Activated B cell treated with CpG ODN at 0.5 μM for 24 hours (primary cell): Measurements from ENCODE around the gene ABHD8. TPM values are rescaled to one million over a fixed set of nuclear protein-coding genes. Genes with fewer than 3 reads are reported as not detected.

Source experiments
- ATAC-seq: fragments of 200-7000 bp; cut with Tn5 transposase; one replicate; pipeline ENCODE4 v1.10.0; 2021; ENCODE audit warnings: low read depth, mild to moderate bottlenecking, moderate library complexity
- CTCF ChIA-PET: fragments of 350-600 bp; sonication (Branson Sonifier 250); formaldehyde crosslinking; loops from one replicate; lab custom pipeline; 2021; ENCODE audit warnings: antibody characterized with exemption; lab: Charles Lee
- POLR2A ChIA-PET: fragments of 350-600 bp; sonication (Branson Sonifier 250); formaldehyde crosslinking; loops from one replicate; lab custom pipeline; 2021; ENCODE audit warnings: antibody characterized with exemption; lab: Charles Lee
- DNase-seq: peaks from one replicate; pipeline ENCODE4 v3.0.0; 2022
- H3K27ac Mint-ChIP-seq: one replicate; pipeline ENCODE4 v1.8.0; 2020; ENCODE audit warnings: mixed read lengths
- H3K27me3 Mint-ChIP-seq: one replicate; pipeline ENCODE4 v1.8.0; 2021; ENCODE audit warnings: mixed read lengths
- H3K36me3 Mint-ChIP-seq: one replicate; pipeline ENCODE4 v1.8.0; 2021; ENCODE audit warnings: low read depth, mixed read lengths
- H3K4me1 Mint-ChIP-seq: one replicate; pipeline ENCODE4 v1.8.0; 2021; ENCODE audit warnings: mixed read lengths
- H3K4me3 Mint-ChIP-seq: one replicate; pipeline ENCODE4 v1.8.0; 2020; ENCODE audit warnings: mild to moderate bottlenecking, mixed read lengths
- H3K9me3 Mint-ChIP-seq: one replicate; pipeline ENCODE4 v1.8.0; 2020; ENCODE audit warnings: mixed read lengths
- intact Hi-C: fragments of 100-400 bp; cut with micrococcal nuclease; formaldehyde crosslinking; loops from one replicate; pipeline ENCODE4 v1.15.1; 2024
- total RNA-seq: library from RNA; stranded (reverse); gene quantifications from 2 replicates; pipeline ENCODE4 v1.2.3, GENCODE V29; 2022
- TF ChIP-seq, protein P1 (sequence below): fragments of 200-600 bp; IDR thresholded peaks from one replicate; pipeline ENCODE4 v1.8.0; 2022; ENCODE audit warnings: antibody characterized with exemption, mild to moderate bottlenecking

Gene ABHD8
- total RNA-seq, 1 donor from 2014 or later, result 5.4 TPM

DNA sequence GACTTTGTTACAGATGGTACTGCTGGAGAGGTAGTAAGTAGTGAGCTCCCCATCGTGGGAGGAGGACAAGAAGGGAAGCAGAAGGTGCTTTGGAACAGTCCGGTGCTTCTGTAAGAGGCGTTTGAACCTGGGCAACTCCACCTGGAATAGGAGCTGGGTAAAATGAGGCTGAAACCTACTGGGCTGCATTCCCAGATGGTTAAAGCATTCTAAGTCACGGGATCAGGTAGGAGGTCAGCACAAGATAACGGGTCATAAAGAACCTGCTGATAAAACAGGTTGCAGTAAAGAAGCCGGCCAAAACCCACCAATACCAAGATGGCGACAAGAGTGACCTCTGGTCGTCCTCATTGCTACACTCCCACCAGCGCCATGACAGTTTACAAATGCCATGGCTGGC, 16.5 kb downstream of the ABHD8 start:
- H3K4me3 Mint-ChIP-seq, result no peak overlapping the region
- POLR2A ChIA-PET, result interaction anchor here (1.5 kb wide), 1 partner anchor 20 kb away, joined by 3 read pairs; the partner anchor contains the start of gene BABAM1
- H3K9me3 Mint-ChIP-seq, result no peaks in the 10 kb centered on the region
- TF ChIP-seq, protein P1, sequence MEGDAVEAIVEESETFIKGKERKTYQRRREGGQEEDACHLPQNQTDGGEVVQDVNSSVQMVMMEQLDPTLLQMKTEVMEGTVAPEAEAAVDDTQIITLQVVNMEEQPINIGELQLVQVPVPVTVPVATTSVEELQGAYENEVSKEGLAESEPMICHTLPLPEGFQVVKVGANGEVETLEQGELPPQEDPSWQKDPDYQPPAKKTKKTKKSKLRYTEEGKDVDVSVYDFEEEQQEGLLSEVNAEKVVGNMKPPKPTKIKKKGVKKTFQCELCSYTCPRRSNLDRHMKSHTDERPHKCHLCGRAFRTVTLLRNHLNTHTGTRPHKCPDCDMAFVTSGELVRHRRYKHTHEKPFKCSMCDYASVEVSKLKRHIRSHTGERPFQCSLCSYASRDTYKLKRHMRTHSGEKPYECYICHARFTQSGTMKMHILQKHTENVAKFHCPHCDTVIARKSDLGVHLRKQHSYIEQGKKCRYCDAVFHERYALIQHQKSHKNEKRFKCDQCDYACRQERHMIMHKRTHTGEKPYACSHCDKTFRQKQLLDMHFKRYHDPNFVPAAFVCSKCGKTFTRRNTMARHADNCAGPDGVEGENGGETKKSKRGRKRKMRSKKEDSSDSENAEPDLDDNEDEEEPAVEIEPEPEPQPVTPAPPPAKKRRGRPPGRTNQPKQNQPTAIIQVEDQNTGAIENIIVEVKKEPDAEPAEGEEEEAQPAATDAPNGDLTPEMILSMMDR, result no peak
- peaks cover 13% of the 10 kb centered on the region for H3K4me1 Mint-ChIP-seq
- CTCF ChIA-PET, result no interaction called here
- H3K36me3 Mint-ChIP-seq, result no peaks in the 10 kb centered on the region
- ATAC-seq (no peak), DNase-seq (no peak)
- intact Hi-C loops, result no loop called here
- H3K27ac Mint-ChIP-seq, result no peak overlapping the region
- H3K27me3 Mint-ChIP-seq, result peaks cover 2% of the 10 kb centered on the region

DNA sequence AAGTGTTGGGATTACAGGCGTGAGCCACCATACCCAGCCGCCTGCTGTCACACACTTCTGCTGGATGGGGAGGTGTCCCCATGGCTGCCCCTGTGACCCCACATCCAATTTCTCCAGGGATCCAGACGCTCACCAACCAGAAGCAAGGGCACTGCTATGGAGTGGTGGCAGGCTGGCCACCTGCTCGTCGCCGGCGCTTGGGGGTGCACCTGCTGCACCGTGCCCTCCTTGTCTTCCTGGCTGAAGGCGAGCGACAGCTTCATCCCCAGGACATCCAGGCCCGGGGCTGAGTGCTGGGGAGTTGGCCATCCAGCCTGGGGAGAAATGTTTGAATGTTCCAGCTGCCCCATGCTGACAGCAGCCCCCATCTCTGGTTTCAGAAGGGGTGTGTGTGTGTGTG, 17.0 kb downstream of the ABHD8 start:
- Mint-ChIP-seq H3K27me3 (peaks cover 2% of the 10 kb centered on the region), H3K27ac (no peak overlapping the region), H3K9me3 (no peaks in the 10 kb centered on the region), H3K4me1 (peaks cover 16% of the 10 kb centered on the region), H3K36me3 (no peaks in the 10 kb centered on the region), H3K4me3 (no peak overlapping the region)
- DNase-seq (no peak), ATAC-seq (no peak)
- TF ChIP-seq, protein P1, result no peak
- POLR2A ChIA-PET, result interaction anchor here (0.9 to 1.5 kb wide), 2 partner anchors 17 to 19 kb away, joined by 3 read pairs; partner anchors contain the start of genes ABHD8 and BABAM1
- intact Hi-C loops, result no loop called here
- CTCF ChIA-PET, result no interaction called here

DNA sequence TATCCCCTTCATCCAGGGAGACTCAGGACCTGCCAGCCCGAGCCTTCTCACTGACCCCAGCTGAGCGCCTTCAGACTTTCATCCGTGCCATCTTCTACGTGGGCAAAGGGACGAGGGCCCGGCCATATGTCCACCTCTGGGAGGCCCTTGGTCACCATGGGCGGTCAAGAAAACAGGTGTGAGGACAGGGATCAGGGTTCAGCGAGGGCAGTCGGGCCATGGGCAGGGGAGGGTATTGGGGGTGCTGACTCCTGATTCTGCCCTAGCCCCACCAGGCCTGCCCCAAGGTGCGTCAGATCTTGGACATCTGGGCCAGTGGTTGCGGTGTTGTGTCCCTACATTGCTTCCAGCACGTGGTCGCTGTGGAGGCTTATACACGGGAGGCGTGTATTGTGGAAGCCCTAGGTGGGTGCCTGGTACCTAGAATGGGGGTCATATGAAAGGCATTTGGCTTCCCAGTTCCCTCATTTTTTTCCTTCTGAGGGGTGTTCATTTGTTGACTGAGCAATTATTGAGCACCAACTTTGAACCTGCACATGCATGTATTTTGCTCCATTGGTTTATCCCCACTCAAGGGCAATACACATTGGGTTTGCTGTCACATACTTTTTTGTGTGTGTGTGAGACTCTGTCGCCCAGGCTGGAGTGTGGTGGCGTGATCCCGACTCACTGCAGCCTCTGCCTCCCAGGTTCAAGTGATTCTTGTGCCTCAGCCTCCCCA, 17.6 kb downstream of the ABHD8 start:
- ATAC-seq (no peak), DNase-seq (no peak)
- intact Hi-C loops, result no loop called here
- H3K27ac Mint-ChIP-seq, result no peak overlapping the region
- H3K4me3 Mint-ChIP-seq, result no peak overlapping the region
- no peaks in the 10 kb centered on the region for H3K36me3 Mint-ChIP-seq
- no peaks in the 10 kb centered on the region for H3K9me3 Mint-ChIP-seq
- CTCF ChIA-PET, result no interaction called here
- peaks cover 2% of the 10 kb centered on the region for H3K27me3 Mint-ChIP-seq
- TF ChIP-seq, protein P1, result no peak
- POLR2A ChIA-PET, result interaction anchor here (0.9 to 1.5 kb wide), 2 partner anchors 18 to 19 kb away, joined by 3 read pairs; partner anchors contain the start of genes ABHD8 and BABAM1
- H3K4me1 Mint-ChIP-seq, result peaks cover 17% of the 10 kb centered on the region

DNA sequence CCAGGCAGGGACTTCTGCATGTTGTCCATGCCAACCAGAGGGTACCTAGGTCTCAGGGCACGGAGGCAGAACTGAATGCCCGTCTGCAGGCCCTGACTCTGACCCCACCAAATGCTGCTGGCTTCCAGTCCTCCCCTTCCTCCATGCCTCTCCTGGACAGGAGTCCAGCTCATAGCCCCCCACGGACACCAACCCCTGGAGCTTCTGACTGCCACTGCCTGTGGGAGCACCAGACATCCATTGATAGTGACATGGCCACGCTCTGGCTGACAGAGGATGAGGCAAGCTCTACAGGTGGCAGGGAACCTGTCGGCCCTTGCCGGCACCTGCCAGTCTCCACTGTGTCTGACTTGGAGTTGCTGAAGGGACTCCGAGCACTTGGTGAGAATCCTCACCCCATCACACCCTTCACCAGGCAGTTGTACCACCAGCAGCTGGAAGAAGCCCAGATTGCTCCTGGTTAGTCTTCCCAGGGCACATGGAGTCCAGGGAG, 19.7 kb downstream of the ABHD8 start:
- Mint-ChIP-seq H3K27ac (no peak overlapping the region), H3K27me3 (peaks cover 2% of the 10 kb centered on the region), H3K9me3 (no peaks in the 10 kb centered on the region), H3K4me3 (no peak overlapping the region), H3K36me3 (peaks cover 3% of the 10 kb centered on the region), H3K4me1 (peaks cover 12% of the 10 kb centered on the region)
- ATAC-seq, result no peak
- DNase-seq, result no peak
- intact Hi-C loops, result loop anchor here (2.0 kb wide), 1 partner anchor 209 kb away; the partner anchor contains the start of genes HAUS8 and MYO9B
- CTCF ChIA-PET, result interaction anchor here (0.8 to 2.3 kb wide), 12 partner anchors 18 to 569 kb away, joined by 3 to 8 read pairs (median 4); no protein-coding TSS in a partner anchor
- TF ChIP-seq, protein P1, result no peak
- POLR2A ChIA-PET, result interaction anchor here (0.6 to 4.5 kb wide), 3 partner anchors 8 to 571 kb away, joined by 3 to 40 read pairs (median 3); partner anchors contain the start of gene BABAM1
